Measurements from ENCODE around the gene LRRC56.

Gene LRRC56

DNA sequence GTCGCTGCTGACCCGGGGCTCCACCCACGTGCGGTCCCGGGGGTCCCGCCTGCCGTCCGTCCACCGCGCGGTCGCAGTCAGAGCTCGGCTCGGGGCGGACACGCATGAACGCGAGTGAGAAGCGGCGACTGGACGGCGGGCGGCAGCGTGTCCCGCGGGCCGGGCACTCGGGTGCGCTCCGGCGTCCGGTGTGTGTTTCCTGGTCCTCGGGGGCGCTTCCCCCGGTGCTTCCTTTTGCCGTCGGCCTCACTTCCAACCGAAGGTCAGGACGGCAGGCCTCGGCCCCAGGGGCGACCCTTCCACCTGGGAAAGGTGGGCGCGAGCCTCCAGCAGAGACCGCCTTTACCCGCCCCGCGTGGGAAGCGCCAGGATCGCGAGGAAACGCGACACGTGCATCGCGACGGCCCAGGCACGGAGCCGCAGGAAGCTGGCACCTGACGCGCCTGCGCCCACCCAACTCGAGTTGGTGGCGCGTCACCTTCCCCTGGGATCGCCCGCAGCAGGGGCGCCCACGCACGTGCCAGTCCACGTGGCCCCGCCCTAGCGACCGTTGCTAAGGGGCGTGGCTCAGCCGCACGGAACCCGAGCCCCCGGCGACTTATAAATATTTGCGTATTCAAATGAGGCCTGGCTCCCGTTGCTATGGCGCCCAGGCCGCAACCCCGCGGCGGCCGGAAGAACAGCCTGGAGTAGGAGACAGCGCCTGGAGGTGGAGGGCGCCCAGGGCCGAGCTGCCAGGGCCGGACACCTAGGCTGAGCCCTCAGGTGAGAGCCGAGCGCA is at the start of gene LRRC56:
Gene LRRC56, plus strand, starts transcription at position 687 of the 781 bp plus-strand sequence. CDS start 3,158 bp downstream, outside the sequence.
- peak; percentile 91 to 95 for DNase-seq

GRCh38 chr11:487571-488021 is 49.7 kb upstream of the LRRC56 start:
- DNase-seq = no peak

DNA sequence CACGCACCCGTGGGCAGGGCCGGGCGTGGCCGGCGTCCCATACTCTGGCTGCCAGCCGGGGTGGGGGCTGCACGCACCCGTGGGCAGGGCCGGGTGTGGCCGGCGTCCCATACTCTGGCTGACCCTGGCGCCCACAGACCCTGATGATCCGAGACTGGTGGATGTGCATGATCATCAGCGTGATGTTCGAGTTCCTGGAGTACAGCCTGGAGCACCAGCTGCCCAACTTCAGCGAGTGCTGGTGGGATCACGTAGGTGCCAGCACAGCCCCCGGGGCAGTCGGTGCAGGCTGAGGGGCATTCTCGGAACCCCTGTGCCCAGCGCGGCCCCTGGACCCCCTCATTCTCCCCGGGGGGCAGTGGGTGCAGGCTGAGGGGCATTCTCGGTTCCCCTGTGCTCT is 49.3 kb upstream of the LRRC56 start:
- DNase-seq = no peak

DNA sequence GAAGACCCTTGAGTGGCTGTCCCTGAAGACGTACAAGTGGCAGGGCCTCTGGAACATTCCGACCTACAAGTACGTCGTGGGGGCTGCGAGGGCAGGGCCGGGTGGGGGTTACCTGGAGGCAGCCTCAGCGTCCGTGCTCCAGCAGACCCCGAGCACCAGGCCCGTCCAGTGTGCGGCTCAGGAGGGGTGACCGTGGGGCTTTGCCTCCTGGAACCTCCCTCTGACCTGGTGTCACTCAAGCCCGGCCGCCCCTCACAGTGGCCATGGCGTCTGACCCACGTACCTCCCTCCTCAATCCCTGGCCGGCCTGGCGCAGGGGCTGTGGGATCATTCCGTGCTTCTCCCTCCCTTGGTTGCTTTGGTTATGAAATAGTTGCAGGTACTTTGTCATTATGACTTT is 48.7 kb upstream of the LRRC56 start:
- no peak for DNase-seq

GRCh38 chr11:488992-489391 is 48.3 kb upstream of the LRRC56 start:
- no peak for DNase-seq

GRCh38 chr11:489610-490185 is 47.6 kb upstream of the LRRC56 start:
- no peak for DNase-seq

GRCh38 chr11:490186-490929 is 47.0 kb upstream of the LRRC56 start:
- DNase-seq = no peak

- no peak for DNase-seq
These were observed 46.4 kb upstream of the LRRC56 start for GRCh38 chr11:490930-491260.

GRCh38 chr11:491358-491757 is 46.0 kb upstream of the LRRC56 start:
- no peak for DNase-seq

GRCh38 chr11:492427-493226 is 44.7 kb upstream of the LRRC56 start:
- DNase-seq = no peak

DNA sequence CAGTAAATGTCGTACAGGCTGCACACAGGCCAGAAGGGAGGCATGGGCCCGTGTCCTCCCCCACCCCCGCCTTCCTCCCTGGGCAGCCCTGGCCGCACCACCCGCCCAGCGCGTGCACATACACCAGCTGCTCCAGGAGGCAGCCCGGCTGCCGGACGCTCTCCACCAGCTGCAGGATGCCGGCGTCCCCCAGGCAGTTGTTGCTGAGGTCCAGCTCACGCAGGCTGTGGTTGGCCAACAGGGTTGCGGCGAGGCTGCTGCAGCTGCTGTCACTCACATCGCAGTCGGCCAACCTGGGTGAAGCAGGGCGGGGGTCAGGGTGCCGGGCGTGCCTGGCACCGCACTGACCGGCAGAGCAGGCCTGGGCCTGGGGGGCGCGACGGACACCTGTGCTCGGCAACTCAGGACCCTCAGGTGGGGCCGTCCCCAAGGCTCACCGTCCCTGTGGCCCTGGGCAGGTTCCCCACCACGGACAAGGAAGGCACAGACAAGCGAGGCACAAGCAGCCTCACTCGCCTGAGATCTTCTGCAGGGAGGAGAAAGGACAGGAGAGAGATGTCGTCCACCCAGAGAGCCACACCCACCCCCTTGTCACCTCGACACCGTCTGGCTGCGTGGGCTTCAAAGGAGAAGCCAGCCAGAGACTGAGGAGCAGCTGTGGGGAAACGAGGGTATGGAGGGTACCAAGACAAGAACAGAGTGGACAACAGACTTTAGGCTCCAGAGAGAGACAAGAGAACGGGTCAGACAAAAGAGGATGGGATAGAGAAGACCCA is 42.4 kb upstream of the LRRC56 start:
- no peak for DNase-seq

- no peak for DNase-seq
These were observed 41.8 kb upstream of the LRRC56 start for GRCh38 chr11:495537-495931.

DNA sequence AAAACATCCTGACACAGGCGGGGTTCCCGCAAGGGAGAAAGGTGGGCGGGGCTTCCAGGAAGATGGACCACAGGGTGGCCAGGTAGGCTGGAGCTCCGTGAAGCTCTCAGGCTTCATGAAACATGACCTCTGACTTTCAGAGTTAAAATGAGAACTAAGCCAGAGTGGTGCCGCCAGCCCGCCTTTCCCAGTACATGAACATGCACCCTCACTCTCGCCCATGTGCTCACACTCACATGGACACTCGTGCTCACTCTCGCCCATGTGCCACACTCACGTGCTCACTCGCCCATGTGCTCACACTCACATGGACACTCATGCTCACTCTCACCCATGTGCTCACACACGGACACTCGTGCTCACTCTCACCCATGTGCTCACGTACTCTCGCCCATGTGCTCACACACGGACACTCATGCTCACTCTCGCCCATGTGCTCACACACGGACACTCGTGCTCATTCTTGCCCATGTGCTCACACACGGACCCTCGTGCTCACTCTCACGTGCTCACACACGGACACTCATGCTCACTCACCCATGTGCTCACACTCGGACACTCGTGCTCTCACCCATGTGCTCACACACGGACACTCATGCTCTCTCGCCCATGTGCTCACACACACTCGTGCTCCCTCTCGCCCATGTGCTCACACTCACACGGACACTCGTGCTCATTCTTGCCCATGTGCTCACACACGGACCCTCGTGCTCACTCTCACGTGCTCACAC is 40.3 kb upstream of the LRRC56 start:
- no peak for DNase-seq

- no peak for DNase-seq
These were observed 39.6 kb upstream of the LRRC56 start for GRCh38 chr11:497565-498296.

GRCh38 chr11:498297-499181 is 38.8 kb upstream of the LRRC56 start:
- no peak for DNase-seq

DNA sequence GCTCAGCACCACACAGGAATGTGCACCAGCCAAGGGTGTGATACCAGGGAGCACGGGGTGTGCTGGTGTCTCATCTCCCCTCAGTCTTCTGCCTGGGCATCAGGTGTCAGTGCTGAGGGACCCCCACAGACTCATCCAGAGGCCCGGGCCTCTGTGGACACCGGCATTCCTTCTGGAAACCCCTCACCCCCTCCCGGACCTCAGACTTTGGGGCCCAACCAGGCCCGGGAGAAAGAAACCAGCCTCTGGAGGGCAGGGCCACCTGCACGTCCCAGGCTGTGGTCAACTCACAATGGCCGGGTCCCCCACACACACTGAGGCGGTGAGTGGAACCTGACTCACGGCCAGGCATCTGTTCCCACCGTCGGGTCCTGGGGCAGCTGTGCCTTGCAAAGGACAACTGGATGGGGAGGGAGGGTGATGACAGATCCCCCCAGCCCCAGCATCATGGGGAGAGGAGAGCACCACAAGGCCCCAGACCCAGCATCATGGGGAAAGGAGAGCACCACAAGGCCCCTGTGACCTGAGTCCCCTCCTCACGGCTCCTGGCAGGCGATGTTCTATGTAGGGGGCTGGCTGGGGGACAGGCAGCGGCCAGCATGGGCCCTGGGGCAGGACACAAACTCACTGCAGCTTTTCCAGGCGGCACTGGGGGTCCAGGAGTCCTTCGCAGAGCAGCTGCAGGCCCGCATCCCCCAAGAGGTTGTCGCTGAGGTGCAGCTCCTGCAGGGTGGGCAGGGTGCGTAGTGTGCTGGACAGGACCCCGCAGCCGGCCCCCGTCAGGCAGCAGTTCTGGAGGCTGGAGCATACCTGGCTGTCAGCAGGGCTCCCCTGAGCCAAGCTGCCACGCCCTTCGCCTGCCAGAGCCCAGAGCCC is 37.9 kb upstream of the LRRC56 start:
- DNase-seq = no peak

GRCh38 chr11:501001-501682 is 36.2 kb upstream of the LRRC56 start:
- no peak for DNase-seq

DNA sequence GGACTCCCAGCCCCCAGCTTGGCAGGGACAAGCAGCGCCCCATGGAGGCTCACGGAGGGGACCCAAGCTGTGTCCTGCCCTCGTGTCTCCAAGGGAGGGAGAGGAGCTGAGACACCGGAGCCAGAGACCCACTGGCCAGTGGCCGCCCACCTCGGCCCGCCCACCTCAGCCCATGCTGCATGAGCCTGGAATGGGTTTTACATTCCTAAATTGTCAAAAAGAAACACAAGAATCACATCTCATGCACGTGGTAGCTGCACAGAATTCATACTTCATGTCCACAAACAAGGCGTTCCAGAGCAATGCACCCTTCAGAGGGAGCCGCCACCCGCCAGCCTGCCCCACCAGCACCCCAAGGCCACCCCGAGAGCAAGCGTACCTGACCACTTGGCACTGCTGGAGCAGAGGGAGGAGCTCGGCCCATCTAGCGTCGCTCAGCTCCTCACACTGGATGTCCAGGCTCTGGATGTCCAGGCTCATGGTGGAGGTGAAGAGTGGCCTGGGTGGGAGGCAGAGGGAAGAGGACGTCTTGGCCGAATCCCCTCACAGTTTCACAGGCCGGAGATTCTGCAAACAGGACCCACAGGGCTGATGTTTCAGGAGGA is 35.5 kb upstream of the LRRC56 start:
- DNase-seq = no peak

All from Kasumi-1 (cell line).